CD4-positive, alpha-beta T cell (primary cell): Measurements from ENCODE around the gene NFAM1. TPM values are rescaled to one million over a fixed set of nuclear protein-coding genes. Genes with fewer than 3 reads are reported as not detected.

ENCODE experiments used
- ATAC-seq: fragments of 200-7000 bp; cut with Tn5 transposase; one replicate; pipeline ENCODE4 v1.10.0; 2022; ENCODE audit warnings: mild to moderate bottlenecking; ENCODE audit not compliant: poor library complexity
- CTCF ChIA-PET: fragments of 350-600 bp; sonication (Branson Sonifier 250); formaldehyde crosslinking; loops from one replicate; lab custom pipeline; 2021; ENCODE audit warnings: antibody characterized with exemption, inconsistent platforms; lab: Charles Lee
- POLR2A ChIA-PET: fragments of 350-600 bp; sonication (Branson Sonifier 250); formaldehyde crosslinking; loops from one replicate; lab custom pipeline; 2021; ENCODE audit warnings: antibody characterized with exemption, inconsistent platforms; lab: Charles Lee
- DNase-seq, 14 experiments: peaks; one replicate each; pipeline ENCODE4 v3.0.0-alpha.2; 2013 to 2020; ENCODE audit warnings: mixed read lengths in 2 of 14
- H3K27ac ChIP-seq, 2 donors: one replicate each; pipeline versions ENCODE4 v1.5.1 to v1.7.0; 2013; ENCODE audit warnings: low read length in 2 of 2, low read depth in 1 of 2, mild to moderate bottlenecking in 1 of 2
- H3K27me3 ChIP-seq, 2 experiments: 1 replicate in 1 of 2; 2 replicates in 1 of 2; pipeline versions ENCODE4 v1.6.1 to v1.7.0; 2013; ENCODE audit warnings: low read length in 2 of 2, control low read depth in 1 of 2, mild to moderate bottlenecking in 1 of 2, moderate library complexity in 1 of 2; ENCODE audit not compliant: insufficient read depth in 2 of 2, control insufficient read depth in 1 of 2
- H3K36me3 ChIP-seq: one replicate; pipeline ENCODE4 v1.6.1; 2013; ENCODE audit warnings: low read length, control low read depth; ENCODE audit not compliant: insufficient read depth
- H3K4me1 ChIP-seq: one replicate; pipeline ENCODE4 v1.6.1; 2013; ENCODE audit warnings: low read length, control low read depth; ENCODE audit not compliant: insufficient read depth
- H3K4me3 ChIP-seq: one replicate; pipeline ENCODE4 v1.5.1; 2013; ENCODE audit warnings: mild to moderate bottlenecking, low read length, moderate library complexity
- H3K9me3 ChIP-seq, 2 experiments: 1 replicate in 1 of 2; 2 replicates in 1 of 2; pipeline versions ENCODE4 v1.6.1 to v1.7.0; 2013; ENCODE audit warnings: low read length in 2 of 2, mild to moderate bottlenecking in 2 of 2, control low read depth in 1 of 2, moderate library complexity in 1 of 2; ENCODE audit not compliant: control insufficient read depth in 1 of 2, insufficient read depth in 1 of 2
- H3K27ac Mint-ChIP-seq: one replicate; pipeline ENCODE4 v1.8.0; 2020; ENCODE audit warnings: mixed read lengths
- H3K27me3 Mint-ChIP-seq: one replicate; pipeline ENCODE4 v1.8.0; 2021; ENCODE audit warnings: mixed read lengths
- H3K36me3 Mint-ChIP-seq: one replicate; pipeline ENCODE4 v1.8.0; 2021; ENCODE audit warnings: low read depth, mixed read lengths
- H3K4me1 Mint-ChIP-seq: one replicate; pipeline ENCODE4 v1.8.0; 2021; ENCODE audit warnings: low read depth, mixed read lengths
- H3K4me3 Mint-ChIP-seq: one replicate; pipeline ENCODE4 v1.8.0; 2020; ENCODE audit warnings: mild to moderate bottlenecking, mixed read lengths
- H3K9me3 Mint-ChIP-seq: one replicate; pipeline ENCODE4 v1.8.0; 2020; ENCODE audit warnings: mixed read lengths
- intact Hi-C, 2 experiments: fragments of 100-400 bp; cut with DNase I in 1 of 2; cut with micrococcal nuclease in 1 of 2; formaldehyde crosslinking; loops; one replicate each; pipeline versions ENCODE4 v1.15.1 to v1.9.0; 2023 to 2025; cut with DNase I, micrococcal nuclease
- total RNA-seq, 174 experiments: library from RNA in 2 of 174; stranded (reverse) in 2 of 174; gene quantifications; one replicate each; pipeline ENCODE4 v1.2.3 and lab custom pipeline; 2021 to 2026
- TF ChIP-seq, protein P1 (sequence below): fragments of 200-600 bp; IDR thresholded peaks from one replicate; pipeline ENCODE4 v1.8.0; 2022; ENCODE audit warnings: antibody characterized with exemption, mild to moderate bottlenecking

Gene NFAM1
- total RNA-seq, 2 experiments from 2014 or later, result 0.34 to 0.38 TPM

DNA sequence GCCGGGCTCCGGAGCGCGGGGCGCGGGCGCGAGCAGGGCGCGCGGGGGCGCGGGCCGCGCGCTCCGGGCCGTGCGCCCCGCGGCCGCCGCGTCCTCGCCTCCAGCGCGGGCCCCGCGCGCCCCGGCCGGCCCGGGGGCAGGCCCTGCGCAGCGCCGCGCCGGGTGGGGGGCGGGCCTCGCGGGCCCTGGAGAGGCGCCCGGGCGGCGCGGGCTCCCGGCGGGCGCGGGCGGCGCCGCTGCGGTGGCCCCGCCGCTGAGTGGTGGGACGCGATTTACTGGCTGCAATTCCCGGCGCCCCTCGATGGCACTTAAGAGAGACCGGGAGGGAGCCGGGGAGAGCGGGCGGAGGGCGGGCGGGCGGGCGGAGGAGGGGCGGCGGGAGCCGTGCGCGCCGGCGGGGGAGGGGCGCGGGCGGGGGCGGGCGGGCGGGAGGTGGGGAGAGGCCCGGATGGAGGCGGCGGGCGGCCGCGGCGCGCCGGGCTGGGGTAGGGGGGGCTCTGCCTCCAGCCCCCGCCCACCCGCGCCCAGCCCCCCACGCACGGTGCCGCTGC, 88.6 kb downstream of the NFAM1 start:
- no peaks in the 10 kb centered on the region for H3K9me3 ChIP-seq
- peak in 7 of 14 experiments; percentile 11 to 70 (median 36) for DNase-seq
- ChIA-PET POLR2A (no interaction called here), CTCF (no interaction called here)
- no peak overlapping the region for H3K4me3 Mint-ChIP-seq
- no peak overlapping the region for H3K27ac ChIP-seq
- peaks cover 23% of the 10 kb centered on the region for H3K4me1 Mint-ChIP-seq
- intact Hi-C loops, result loop anchor here in 1 of 2 experiments (5.0 kb wide), 1 partner anchor 71 kb away; the partner anchor contains the start of gene TCF20
- TF ChIP-seq, protein P1, sequence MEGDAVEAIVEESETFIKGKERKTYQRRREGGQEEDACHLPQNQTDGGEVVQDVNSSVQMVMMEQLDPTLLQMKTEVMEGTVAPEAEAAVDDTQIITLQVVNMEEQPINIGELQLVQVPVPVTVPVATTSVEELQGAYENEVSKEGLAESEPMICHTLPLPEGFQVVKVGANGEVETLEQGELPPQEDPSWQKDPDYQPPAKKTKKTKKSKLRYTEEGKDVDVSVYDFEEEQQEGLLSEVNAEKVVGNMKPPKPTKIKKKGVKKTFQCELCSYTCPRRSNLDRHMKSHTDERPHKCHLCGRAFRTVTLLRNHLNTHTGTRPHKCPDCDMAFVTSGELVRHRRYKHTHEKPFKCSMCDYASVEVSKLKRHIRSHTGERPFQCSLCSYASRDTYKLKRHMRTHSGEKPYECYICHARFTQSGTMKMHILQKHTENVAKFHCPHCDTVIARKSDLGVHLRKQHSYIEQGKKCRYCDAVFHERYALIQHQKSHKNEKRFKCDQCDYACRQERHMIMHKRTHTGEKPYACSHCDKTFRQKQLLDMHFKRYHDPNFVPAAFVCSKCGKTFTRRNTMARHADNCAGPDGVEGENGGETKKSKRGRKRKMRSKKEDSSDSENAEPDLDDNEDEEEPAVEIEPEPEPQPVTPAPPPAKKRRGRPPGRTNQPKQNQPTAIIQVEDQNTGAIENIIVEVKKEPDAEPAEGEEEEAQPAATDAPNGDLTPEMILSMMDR, result no peak
- no peaks in the 10 kb centered on the region for H3K36me3 Mint-ChIP-seq
- no peaks in the 10 kb centered on the region for H3K9me3 Mint-ChIP-seq
- no peak overlapping the region for H3K27ac Mint-ChIP-seq
- peaks cover 0 to 2% of the 10 kb centered on the region in 2 experiments for H3K27me3 ChIP-seq
- H3K4me3 ChIP-seq, result no peak overlapping the region
- no peaks in the 10 kb centered on the region for H3K36me3 ChIP-seq
- no peaks in the 10 kb centered on the region for H3K27me3 Mint-ChIP-seq
- peak; percentile 79 for ATAC-seq
- peaks cover 18% of the 10 kb centered on the region for H3K4me1 ChIP-seq

- H3K27me3 ChIP-seq, result peaks cover 0 to 2% of the 10 kb centered on the region in 2 experiments
- peak in 2 of 14 experiments; percentile 33 to 41 for DNase-seq
- no peak overlapping the region for H3K27ac ChIP-seq
- Mint-ChIP-seq H3K27me3 (no peaks in the 10 kb centered on the region), H3K27ac (peak overlapping the region; percentile 20), H3K4me1 (peaks cover 23% of the 10 kb centered on the region), H3K4me3 (peak overlapping the region; percentile 89), H3K9me3 (no peaks in the 10 kb centered on the region), H3K36me3 (no peaks in the 10 kb centered on the region)
- ATAC-seq, result peak; percentile 32
- H3K36me3 ChIP-seq, result no peaks in the 10 kb centered on the region
- TF ChIP-seq, protein P1, result no peak
- ChIA-PET CTCF (no interaction called here), POLR2A (interaction anchor here (0.8 kb wide), 1 partner anchor 9 kb away, joined by 3 read pairs; no protein-coding TSS in a partner anchor)
- peak overlapping the region; percentile 50 for H3K4me3 ChIP-seq
- peaks cover 18% of the 10 kb centered on the region for H3K4me1 ChIP-seq
- intact Hi-C loops, result loop anchor here in 1 of 2 experiments (5.0 kb wide), 1 partner anchor 71 kb away; the partner anchor contains the start of gene TCF20
- no peaks in the 10 kb centered on the region for H3K9me3 ChIP-seq
Observed at GRCh38 chr22:42343121-42343454, 89.1 kb downstream of the NFAM1 start.

DNA sequence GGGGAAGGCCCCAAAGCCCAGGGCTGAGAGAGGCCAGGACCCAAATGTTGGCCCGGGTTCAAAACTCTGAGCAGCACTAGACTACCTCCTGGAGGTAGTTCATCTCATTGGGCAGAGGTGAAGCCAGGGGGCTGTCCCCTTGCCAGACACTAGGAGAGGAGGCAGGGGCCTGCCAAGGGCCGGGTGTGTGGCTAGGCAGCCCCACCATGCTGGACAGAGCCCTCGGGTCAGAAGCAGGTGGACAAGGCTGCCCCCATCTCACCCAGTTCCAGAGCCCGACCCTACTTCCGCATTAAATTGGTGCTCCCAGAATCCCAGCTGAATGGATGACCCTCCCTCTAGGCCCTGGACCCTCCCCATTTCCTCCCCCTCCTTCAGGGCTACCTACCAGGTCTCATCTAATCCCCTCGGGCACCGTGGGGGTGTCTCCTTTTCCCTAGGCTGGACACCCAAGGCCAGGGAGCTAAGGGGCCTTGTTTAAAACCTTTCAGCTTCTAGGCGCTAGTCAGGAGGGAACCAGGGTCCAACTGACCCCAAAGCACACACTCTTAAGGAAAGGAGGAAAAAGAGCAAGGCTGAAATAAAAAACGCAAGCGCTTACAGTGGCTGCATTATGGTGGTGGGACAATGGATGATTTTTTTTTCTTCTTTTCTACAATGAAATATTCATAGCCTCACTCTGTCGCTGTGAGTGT, 89.6 kb downstream of the NFAM1 start:
- DNase-seq (no peak), ATAC-seq (no peak)
- CTCF ChIA-PET, result no interaction called here
- H3K27ac Mint-ChIP-seq, result peak overlapping the region; percentile 20
- POLR2A ChIA-PET, result interaction anchor here (0.8 to 1.0 kb wide), 2 partner anchors 10 to 17 kb away, joined by 3 to 4 read pairs; no protein-coding TSS in a partner anchor
- H3K9me3 Mint-ChIP-seq, result no peaks in the 10 kb centered on the region
- no peak overlapping the region for H3K27ac ChIP-seq
- no peaks in the 10 kb centered on the region for H3K9me3 ChIP-seq
- H3K4me1 Mint-ChIP-seq, result peaks cover 24% of the 10 kb centered on the region
- H3K4me1 ChIP-seq, result peaks cover 18% of the 10 kb centered on the region
- TF ChIP-seq, protein P1, result no peak
- H3K4me3 ChIP-seq, result peak overlapping the region; percentile 50
- no peaks in the 10 kb centered on the region for H3K36me3 Mint-ChIP-seq
- H3K27me3 Mint-ChIP-seq, result no peaks in the 10 kb centered on the region
- intact Hi-C loops, result loop anchor here in 1 of 2 experiments (5.0 kb wide), 1 partner anchor 70 kb away; the partner anchor contains the start of gene TCF20
- H3K36me3 ChIP-seq, result no peaks in the 10 kb centered on the region
- peaks cover 0 to 2% of the 10 kb centered on the region in 2 experiments for H3K27me3 ChIP-seq
- H3K4me3 Mint-ChIP-seq, result peak overlapping the region; percentile 89
